SH-SY5Y (cell line): Measurements from ENCODE around the gene KCNG2.

Experiments
- GATA2 ChIP-seq: IDR thresholded peaks from 2 replicates; pipeline ENCODE4 v1.6.1; 2011; ENCODE audit warnings: mild to moderate bottlenecking, low read depth, low read length
- GATA3 ChIP-seq: IDR thresholded peaks from 2 replicates; pipeline ENCODE4 v1.6.1; 2011; ENCODE audit warnings: low read depth, mild to moderate bottlenecking, low read length, moderate library complexity

The KCNG2 gene

GRCh38 chr18:79763407-79763806 is 34.3 kb upstream of the KCNG2 start:
- TF ChIP-seq GATA3 (no peak), GATA2 (no peak)

DNA sequence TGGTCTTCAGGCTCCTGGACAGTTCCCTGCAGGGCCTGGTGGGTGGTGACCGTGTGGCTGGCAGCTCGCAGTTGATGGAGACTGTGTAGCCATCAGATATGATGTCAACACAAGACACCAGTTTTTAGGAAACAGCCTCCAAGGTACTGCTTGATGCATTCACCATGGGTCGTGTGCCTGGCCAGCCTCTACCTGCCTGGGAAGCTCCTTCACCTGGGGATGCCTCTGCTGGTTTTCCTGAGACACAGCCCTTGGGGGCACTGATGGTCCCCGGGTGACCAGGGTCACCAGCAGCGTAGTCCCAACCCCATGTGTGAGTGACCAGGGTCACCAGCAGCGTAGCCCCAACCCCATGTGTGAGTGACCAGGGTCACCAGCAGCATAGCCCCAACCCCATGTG is 33.6 kb upstream of the KCNG2 start:
- TF ChIP-seq GATA3 = no peak
- TF ChIP-seq GATA2 = no peak

- TF ChIP-seq GATA3 (no peak), GATA2 (no peak)
Measured at GRCh38 chr18:79765491-79766245, 32.1 kb upstream of the KCNG2 start.

GRCh38 chr18:79766308-79766707 is 31.4 kb upstream of the KCNG2 start:
- TF ChIP-seq GATA2 (no peak), GATA3 (no peak)

GRCh38 chr18:79768745-79769144 is 29.0 kb upstream of the KCNG2 start:
- no peak for TF ChIP-seq GATA2
- no peak for TF ChIP-seq GATA3

- TF ChIP-seq GATA3 (no peak), GATA2 (no peak)
Measured at GRCh38 chr18:79769698-79770500, 27.8 kb upstream of the KCNG2 start.

- no peak for TF ChIP-seq GATA2
Measured at GRCh38 chr18:79770501-79770815, 27.3 kb upstream of the KCNG2 start.

DNA sequence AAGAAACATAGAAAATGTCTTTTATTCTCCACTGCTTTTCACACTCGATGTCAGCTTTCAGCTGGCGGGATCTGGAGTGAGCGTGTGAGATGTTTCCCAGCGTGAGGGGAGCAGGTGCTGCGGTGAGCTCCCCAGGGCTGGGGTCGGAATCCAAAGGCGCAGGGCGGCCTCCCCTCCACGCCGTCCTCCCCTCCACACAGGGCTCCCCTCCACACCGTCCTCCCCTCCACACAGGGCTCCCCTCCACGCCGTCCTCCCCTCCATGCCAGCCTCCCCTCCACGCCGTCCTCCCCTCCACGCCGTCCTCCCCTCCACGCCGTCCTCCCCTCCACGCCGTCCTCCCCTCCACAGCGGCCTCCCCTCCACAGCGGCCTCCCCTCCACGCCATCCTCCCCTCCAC is 26.9 kb upstream of the KCNG2 start:
- TF ChIP-seq GATA3 = no peak
- no peak for TF ChIP-seq GATA2

GRCh38 chr18:79771446-79772107 is 26.2 kb upstream of the KCNG2 start:
- TF ChIP-seq GATA2 = no peak
- no peak for TF ChIP-seq GATA3

- no peak for TF ChIP-seq GATA3
- TF ChIP-seq GATA2 = no peak
Measured at GRCh38 chr18:79772108-79772864, 25.5 kb upstream of the KCNG2 start.

DNA sequence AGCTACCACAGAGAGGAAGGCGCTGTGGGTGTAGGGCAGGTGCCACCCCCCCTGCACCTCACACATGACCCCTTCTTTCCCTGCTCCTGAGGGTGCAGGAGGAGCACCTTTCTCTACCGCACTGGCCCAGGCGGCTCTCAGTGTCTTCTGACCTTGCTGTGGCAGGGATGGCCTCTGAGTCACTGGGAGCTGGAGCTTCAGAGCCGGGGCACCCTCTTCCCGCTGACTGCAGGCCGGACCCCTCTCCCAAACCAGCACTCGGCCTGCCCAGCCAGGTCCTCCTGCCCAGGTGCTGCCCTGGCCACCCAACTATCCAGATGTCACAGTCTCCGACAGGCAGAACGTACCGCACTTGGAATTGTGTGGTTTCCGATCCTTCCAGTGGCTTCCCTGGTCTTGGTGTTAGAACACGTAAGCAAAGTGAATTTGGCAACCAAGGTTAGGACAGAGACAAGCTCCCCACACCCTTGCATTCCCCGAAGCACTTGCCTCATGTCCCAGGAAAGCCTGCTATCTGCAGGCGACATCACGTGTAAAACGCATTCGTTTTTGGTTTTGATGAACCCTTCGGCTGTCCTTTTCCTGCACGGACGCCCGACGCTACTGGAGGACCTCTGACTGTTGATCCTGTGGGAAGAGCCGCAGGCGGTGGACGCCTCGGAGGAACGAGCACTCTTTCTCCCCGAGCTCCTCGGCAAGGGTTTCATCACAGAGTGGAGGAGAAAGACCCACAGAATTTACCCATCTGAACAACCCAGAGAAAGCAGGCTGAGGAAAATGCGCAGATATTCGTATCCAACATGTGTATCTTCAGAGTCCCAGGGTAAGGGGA is 24.7 kb upstream of the KCNG2 start:
- TF ChIP-seq GATA3 (no peak), GATA2 (no peak)

DNA sequence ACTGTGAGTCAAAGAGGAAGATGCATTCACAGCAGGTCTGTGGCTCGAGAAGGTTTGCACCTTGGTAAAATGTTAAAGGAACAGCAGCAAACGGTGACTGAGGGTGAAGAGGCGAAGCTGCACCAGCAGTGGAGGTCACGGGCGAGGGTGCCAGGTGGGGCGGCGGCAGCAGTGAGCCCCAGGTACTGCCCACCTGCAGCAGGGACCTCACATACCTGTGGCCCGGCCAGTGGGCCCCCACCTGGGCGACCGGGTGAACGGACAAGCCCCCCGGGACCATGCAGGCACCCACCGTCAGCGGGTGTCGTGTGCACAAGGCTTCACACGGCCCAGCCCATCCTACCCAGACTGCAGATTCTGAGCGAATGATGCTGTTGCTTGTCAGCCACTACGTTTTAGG is 23.6 kb upstream of the KCNG2 start:
- TF ChIP-seq GATA2 (no peak), GATA3 (no peak)
